ENCODE data around the gene ARMC6. TPM values are rescaled to one million over a fixed set of nuclear protein-coding genes. Genes with fewer than 3 reads are reported as not detected.
A peak's percentile ranks its signal among the peaks of the same experiment; 100 is the strongest.

The ARMC6 gene
- total RNA-seq, 1 donor from 2014 or later, result 34.7 TPM

GRCh38 chr19:19032420-19033175 is 805 bp upstream of the ARMC6 start:
- peaks cover 19 to 27% of the 10 kb centered on the region in 2 donors for H3K36me3 ChIP-seq
- peak; percentile 80 to 94 for DNase-seq (ENCODE audit: low spot score in 2 of 2)
- H3K27ac ChIP-seq, result peak overlapping the region; percentile 85 to 94
- no peaks in the 10 kb centered on the region for H3K27me3 ChIP-seq
- H3K4me1 ChIP-seq, result peaks cover 5 to 14% of the 10 kb centered on the region in 2 donors
- H3K9me3 ChIP-seq, result no peaks in the 10 kb centered on the region
- intact Hi-C loops (cut with DNase I), result loop anchor here (1.0 to 5.0 kb wide), 2 partner anchors 31 to 115 kb away; partner anchors contain the start of genes COPE, DDX49 and SLC25A42
- no peak for TF ChIP-seq CTCF (IDR thresholded peaks at IDR 0.05)
- peak overlapping the region; percentile 92 to 96 for H3K4me3 ChIP-seq

- no peaks in the 10 kb centered on the region for H3K9me3 ChIP-seq
- H3K4me1 ChIP-seq, result peaks cover 5 to 14% of the 10 kb centered on the region in 2 donors
- peak overlapping the region; percentile 92 to 96 for H3K4me3 ChIP-seq
- TF ChIP-seq CTCF (IDR thresholded peaks at IDR 0.05), result no peak
- H3K36me3 ChIP-seq, result peaks cover 15 to 26% of the 10 kb centered on the region in 2 donors
- peak overlapping the region; percentile 85 to 94 for H3K27ac ChIP-seq
- H3K27me3 ChIP-seq, result no peaks in the 10 kb centered on the region
- intact Hi-C loops (cut with DNase I), result loop anchor here (1.0 to 5.0 kb wide), 2 partner anchors 30 to 116 kb away; partner anchors contain the start of genes COPE, DDX49 and SLC25A42
- DNase-seq (ENCODE audit: low spot score in 2 of 2), result no peak
Observed at GRCh38 chr19:19033176-19033425, 302 bp upstream of the ARMC6 start.

- Histone ChIP-seq H3K27me3 (no peaks in the 10 kb centered on the region), H3K4me3 (peak overlapping the region; percentile 92 to 96), H3K9me3 (no peaks in the 10 kb centered on the region), H3K4me1 (peaks cover 5 to 14% of the 10 kb centered on the region in 2 donors), H3K27ac (peak overlapping the region in 1 of 2 donors; percentile 94), H3K36me3 (peaks cover 4 to 18% of the 10 kb centered on the region in 2 donors)
- no peak for TF ChIP-seq CTCF (IDR thresholded peaks at IDR 0.05)
- intact Hi-C loops (cut with DNase I), result loop anchor here (5.0 kb wide), 1 partner anchor 117 kb away; the partner anchor contains the start of genes COPE and DDX49
- peak in 1 of 2 donors; percentile 72 for DNase-seq (ENCODE audit: low spot score in 2 of 2)
Observed at GRCh38 chr19:19034204-19034624, 811 bp downstream of the ARMC6 start.

GRCh38 chr19:19039901-19040300 is 6.5 kb downstream of the ARMC6 start:
- no peak for TF ChIP-seq CTCF (IDR thresholded peaks at IDR 0.05)
- no peak overlapping the region for H3K4me3 ChIP-seq
- no peaks in the 10 kb centered on the region for H3K9me3 ChIP-seq
- H3K27ac ChIP-seq, result peak overlapping the region in 1 of 2 donors; percentile 50
- H3K36me3 ChIP-seq, result peaks cover 0 to 18% of the 10 kb centered on the region in 2 donors
- H3K4me1 ChIP-seq, result no peaks in the 10 kb centered on the region
- intact Hi-C loops (cut with DNase I), result loop anchor here (2.0 kb wide), 1 partner anchor 23 kb away; the partner anchor contains the start of gene SLC25A42
- DNase-seq (ENCODE audit: low spot score in 2 of 2), result no peak
- no peaks in the 10 kb centered on the region for H3K27me3 ChIP-seq

GRCh38 chr19:19040417-19040816 is 7.0 kb downstream of the ARMC6 start:
- DNase-seq (ENCODE audit: low spot score in 2 of 2), result peak; percentile 25 to 90

More at GRCh38 chr19:19040417-19040816, 7.0 kb downstream of the ARMC6 start:
- no peaks in the 10 kb centered on the region for H3K9me3 ChIP-seq
- H3K27me3 ChIP-seq, result no peaks in the 10 kb centered on the region
- no peaks in the 10 kb centered on the region for H3K4me1 ChIP-seq
- no peak overlapping the region for H3K4me3 ChIP-seq
- H3K36me3 ChIP-seq, result peaks cover 0 to 18% of the 10 kb centered on the region in 2 donors
- TF ChIP-seq CTCF (IDR thresholded peaks at IDR 0.05), result no peak
- peak overlapping the region in 1 of 2 donors; percentile 50 for H3K27ac ChIP-seq
- intact Hi-C loops (cut with DNase I), result loop anchor here (2.0 kb wide), 1 partner anchor 22 kb away; the partner anchor contains the start of gene SLC25A42

Data from ascending aorta (tissue), 2 donors.